ENCODE measurements around the gene GUCA1A. TPM values are rescaled to one million over a fixed set of nuclear protein-coding genes. Genes with fewer than 3 reads are reported as not detected.

Gene GUCA1A
- not detected for total RNA-seq
- long read RNA-seq, result 0 reads

DNA sequence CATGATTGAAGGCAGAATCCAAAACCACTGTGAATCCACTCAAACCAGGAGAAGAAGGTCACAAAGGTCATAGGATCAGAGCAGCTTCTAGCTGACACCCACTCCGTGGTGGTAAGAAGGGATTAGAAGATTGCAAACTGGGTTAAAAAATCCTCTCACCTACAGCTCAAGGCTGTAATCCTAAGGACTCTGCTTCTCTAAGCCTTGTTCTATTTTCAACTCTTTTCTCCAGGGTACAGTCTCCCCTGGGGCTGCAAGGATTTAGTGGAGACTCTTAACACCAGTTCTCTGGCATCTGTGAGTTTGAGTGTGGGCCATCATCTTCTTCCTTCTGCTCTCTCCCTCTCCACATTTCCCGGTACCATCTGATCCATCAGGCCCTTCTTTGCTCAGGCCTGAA lies at the start of gene GUCA1A:
Gene GUCA1A (plus strand): TSS at position 264 of the 400 bp plus-strand sequence. CDS start 250 bp downstream, outside the sequence.
- intact Hi-C loops (cut with DNase I), result no loop called here
- no peak for ATAC-seq (ENCODE audit: poor library complexity)
- DNase-seq, result no peak

DNA sequence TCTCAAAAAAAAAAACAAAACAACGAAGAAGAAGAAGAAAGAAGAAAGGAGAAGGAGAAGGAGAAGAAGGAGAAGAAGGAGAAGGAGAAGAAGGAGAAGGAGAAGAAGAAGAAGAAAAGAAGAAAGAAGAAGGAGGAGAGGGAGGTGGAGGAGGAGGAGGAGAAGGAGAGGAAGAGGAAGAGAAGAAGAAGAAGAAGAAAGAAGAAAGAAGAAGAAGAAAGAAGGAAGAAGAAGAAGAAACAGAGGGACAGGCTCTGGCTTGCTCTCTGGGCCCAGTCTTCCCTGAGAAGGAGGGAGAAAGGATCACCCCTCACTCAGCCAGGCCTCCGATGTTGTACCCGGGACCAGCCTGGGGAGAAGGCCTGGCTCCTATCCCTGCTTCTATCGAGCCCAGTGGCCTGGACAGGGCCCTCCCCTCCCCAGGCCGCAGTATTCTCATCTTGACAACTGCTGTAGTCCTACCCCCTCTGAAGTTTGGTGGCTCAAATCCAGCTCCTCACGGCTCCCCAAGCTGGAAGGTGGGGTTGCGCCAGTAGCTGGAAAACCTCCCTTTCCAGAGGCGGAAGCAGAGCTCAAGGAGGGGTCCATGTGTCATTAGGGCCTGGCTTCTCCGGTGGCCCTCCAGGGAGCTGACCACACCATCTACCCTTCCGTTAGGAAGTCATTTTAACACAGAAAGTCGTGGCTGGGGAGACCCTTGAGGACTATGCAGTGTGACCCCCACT lies 49.6 kb upstream of the GUCA1A start:
- DNase-seq (peak; percentile 42), ATAC-seq (ENCODE audit: poor library complexity) (peak; percentile 33)
- intact Hi-C loops (cut with DNase I), result no loop called here

DNA sequence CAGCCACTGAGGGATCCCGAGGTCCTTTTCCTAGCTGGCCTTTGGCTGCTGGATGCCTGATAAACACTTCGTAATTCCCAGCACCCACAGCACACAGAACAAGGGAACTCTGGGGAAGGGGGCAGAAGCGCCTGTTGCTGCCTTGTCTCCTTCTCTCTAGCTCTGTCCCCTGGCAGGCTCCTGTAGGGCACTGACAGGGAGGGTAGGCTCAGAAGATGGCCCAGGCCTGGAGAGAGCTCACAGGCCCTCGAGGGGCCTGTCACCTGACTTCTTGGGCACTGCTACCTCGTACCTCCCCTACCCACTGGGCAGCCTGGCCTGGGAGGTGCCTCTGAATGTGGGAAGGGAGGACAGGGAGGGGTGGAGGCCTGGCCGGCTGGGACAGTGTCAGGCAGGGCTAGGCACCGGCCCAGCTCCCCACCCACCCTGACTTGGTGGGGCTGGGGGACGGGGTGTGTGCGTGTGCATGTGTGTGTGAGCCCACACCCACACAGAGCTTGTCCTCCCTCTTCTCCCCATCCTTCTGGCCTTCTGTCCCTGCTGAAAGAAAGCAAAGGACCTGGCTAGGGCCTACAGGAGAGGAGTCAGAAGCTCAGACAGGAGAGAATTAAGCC lies 48.8 kb upstream of the GUCA1A start:
- no peak for DNase-seq
- ATAC-seq (ENCODE audit: poor library complexity), result peak; percentile 16

DNA sequence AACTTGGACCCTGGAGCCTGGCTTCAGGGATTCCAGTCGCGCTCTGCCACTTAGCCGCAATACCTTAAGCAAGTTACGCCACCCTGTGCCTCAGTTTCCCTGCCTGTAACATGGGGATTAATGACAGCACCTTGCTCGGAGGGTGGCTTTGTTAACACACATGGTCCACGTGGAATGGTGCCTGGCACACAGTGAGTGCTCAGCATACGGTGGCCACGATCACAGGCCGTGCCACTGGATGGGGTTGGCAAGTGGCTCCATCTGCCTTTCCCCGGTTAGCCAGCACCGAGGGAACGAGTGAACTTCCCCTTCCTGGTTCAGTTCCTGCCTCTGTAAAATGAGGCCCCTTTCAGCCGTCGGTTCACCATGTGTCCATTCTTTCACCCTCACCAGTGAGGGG lies 47.9 kb upstream of the GUCA1A start:
- DNase-seq (peak; percentile 41), ATAC-seq (ENCODE audit: poor library complexity) (no peak)
- intact Hi-C loops (cut with DNase I), result no loop called here

More for the DNA sequence above, 48.8 kb upstream of the GUCA1A start:
- intact Hi-C loops (cut with DNase I), result no loop called here

DNA sequence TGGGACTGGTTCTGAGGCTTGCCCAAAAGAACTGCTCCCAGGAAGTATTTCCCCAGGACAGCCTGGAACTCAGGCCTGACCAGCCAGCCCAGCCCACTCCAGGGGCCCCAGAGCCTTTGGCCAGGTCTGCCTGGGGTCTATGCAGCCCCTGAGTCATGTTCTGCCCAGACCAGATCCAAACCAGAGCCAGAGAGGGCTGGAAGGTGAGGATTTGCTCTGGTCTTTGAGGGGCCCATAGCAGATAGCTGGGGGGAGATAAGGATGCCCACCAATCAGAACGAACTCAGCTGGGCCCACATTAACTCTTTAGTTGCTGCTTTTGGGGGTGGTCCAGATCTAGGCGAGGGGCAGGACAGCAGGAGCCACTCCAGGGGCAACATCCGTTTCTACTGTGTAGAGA lies 47.5 kb upstream of the GUCA1A start:
- DNase-seq (peak; percentile 6), ATAC-seq (ENCODE audit: poor library complexity) (no peak)
- intact Hi-C loops (cut with DNase I), result no loop called here

DNA sequence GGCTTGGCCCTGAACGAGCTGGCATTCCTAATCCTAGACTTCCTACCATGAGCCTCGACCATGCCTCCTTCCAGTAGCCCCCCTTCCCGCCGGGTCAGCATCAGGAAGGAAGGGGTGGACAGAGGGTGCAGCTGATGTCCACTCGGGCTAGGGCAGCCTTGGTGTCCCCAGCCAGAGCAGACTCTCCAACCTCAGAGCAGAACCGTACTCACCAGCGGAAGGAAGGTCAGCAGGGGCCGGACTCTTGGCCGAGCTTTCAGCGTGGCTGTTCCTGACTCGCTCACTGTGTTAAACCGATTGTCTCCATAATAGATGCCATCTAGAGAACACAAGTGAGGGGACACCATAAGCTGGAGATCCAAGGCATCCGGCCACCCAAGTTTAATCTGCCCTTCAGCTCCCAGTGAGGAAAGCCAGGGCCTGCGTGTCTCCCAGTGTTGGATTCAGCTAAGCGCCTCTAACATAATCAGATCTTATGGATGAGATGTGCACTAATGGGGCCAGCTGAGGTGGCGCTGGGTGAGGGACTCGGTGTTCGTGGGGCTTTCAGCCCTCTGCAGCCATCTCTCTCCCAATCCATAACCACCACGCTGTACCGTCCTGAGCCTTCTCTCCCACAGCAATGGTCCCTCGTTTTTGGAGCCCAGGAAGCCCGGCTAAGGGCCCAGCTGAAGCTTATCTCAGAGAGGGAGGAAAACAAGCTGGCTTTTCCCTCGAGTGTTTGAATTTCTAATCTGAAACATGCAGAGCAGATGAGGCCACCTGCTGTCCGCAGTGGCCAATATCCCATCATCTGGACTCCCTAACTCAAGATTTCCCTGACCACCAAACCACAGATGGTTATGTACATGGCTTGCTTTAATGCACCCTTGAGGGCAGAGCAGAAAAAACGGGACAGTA lies 44.5 kb upstream of the GUCA1A start:
- intact Hi-C loops (cut with DNase I), result no loop called here
- ATAC-seq (ENCODE audit: poor library complexity), result peak; percentile 65
- DNase-seq, result peak; percentile 49

DNA sequence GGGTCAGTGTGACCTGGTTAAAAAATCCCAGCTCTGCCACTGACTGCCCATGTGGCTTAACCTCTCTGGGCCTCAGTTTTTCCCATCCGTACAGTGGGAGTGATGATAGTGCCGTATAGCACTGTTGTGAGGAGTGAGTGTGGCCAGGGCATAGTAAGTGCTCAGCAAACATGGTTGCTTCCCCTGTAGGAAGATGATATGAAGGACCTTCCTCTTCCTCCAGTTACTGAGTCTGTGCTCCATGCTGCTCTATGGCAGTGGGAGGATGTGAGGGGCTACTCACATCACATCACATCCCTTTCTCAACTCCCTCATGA lies 43.8 kb upstream of the GUCA1A start:
- ATAC-seq (ENCODE audit: poor library complexity) (peak; percentile 16), DNase-seq (no peak)
- intact Hi-C loops (cut with DNase I), result no loop called here

DNA sequence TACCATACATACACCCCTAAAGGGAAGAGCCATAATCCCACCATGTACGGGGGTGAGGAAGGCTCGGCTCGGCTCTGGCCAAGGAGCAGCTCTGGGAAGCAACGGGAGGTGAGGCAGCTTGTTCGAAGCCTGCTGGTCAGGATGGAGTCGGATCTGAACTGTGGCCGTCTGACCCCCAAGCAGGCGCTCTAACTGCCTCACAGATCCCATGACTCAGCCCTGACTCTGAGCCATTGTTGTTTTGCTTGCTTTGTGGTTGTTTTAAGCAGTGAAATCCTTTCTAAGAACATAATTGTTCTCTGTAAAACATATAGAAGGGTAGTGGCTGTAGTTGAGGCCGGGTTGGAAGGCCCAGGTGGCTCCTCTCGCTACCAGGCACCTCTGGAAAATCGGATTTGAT lies 41.6 kb upstream of the GUCA1A start:
- ATAC-seq (ENCODE audit: poor library complexity), result no peak
- intact Hi-C loops (cut with DNase I), result no loop called here
- peak; percentile 13 for DNase-seq

DNA sequence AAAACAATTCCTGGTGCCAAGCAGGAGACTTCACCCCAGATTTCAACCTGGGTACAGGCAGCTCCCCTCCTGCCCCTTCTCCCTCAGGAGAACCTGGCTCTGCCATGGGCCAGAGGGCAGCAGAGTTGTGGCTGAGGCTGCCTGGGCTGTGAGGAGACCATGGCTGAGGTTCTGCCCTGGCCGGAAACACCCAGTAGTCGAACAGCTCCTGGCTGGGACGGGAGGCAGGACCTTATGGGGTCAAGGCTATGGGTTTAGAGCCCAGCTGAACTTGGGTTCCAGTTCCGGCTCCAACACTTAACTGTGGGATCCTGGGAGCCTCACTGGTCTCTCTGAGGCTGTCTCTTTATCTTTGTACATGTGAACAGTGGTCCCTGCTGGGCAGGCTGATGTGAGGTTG lies 39.2 kb upstream of the GUCA1A start:
- intact Hi-C loops (cut with DNase I), result no loop called here
- DNase-seq, result no peak
- no peak for ATAC-seq (ENCODE audit: poor library complexity)

DNA sequence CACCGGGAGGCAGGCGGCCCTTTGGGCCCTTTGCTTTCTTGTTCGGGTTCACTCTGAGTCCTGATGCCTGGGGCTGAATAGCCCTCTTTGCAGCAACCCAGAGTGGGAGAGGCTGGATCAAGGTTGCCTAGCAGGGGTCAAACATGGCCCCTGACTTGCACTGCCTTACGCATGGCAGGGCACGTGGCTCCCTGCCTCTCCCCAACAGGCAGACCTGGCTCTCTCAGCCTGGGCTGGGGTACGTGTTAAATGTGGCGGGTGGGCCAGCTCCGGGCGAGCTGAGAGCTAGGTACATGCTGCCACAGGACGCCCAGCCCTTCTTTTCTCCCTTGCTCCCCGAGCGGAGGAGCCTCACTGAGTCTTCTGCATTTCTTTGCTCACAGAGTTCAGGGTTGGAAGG lies 38.0 kb upstream of the GUCA1A start:
- ATAC-seq (ENCODE audit: poor library complexity) (no peak), DNase-seq (no peak)
- intact Hi-C loops (cut with DNase I), result no loop called here

DNA sequence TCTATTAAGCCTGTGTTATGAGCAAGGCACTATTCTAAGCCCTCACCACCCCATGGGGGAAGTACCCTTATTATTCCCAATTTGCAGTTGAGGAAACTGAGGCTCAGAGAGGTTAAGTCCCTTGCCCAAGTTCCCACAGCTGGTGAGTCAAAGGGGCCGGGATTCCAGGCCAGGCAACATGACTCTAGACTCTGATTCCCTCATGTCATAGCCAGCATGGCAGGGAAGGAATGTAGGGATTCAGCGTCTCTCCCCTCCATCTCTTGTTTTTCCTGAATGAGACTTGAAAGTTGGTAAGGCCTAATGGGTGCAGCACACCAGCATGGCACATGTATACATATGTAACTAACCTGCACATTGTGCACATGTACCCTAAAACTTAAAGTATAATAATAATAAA lies 37.4 kb upstream of the GUCA1A start:
- ATAC-seq (ENCODE audit: poor library complexity) (no peak), DNase-seq (no peak)
- intact Hi-C loops (cut with DNase I), result no loop called here

DNA sequence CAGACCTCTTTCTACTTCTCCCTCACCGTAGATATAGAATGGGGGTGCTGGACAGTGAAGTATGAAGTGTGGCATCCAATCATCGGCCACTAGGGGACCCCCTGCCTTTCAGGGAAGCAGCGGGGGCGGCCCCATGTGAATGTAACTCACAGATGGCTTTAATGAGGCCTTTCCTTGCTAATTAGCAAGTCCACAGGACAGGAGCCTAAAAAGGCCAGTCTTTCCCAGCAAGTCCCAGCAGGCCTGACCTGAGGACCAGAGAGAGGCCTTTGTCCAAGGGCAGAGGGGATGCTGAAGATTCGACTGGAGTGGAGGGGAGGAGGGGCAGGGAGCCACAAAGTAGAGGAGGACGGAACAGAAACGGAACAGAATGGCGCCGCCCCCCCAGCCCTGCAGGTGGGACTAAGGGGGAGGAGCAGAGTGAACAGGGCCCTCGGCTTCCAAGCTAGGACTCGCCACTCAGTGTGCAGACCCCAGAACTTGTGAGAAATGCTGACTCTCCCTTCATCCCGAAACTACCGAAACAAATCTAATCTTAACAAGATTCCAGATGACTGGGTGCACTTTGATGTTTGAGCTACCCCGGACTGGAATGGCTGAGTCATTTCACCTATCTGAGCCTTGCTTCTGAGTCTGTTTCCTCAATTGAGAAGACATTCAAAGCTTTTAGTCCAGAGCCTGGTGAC lies 36.5 kb upstream of the GUCA1A start:
- no peak for ATAC-seq (ENCODE audit: poor library complexity)
- intact Hi-C loops (cut with DNase I), result no loop called here
- no peak for DNase-seq

DNA sequence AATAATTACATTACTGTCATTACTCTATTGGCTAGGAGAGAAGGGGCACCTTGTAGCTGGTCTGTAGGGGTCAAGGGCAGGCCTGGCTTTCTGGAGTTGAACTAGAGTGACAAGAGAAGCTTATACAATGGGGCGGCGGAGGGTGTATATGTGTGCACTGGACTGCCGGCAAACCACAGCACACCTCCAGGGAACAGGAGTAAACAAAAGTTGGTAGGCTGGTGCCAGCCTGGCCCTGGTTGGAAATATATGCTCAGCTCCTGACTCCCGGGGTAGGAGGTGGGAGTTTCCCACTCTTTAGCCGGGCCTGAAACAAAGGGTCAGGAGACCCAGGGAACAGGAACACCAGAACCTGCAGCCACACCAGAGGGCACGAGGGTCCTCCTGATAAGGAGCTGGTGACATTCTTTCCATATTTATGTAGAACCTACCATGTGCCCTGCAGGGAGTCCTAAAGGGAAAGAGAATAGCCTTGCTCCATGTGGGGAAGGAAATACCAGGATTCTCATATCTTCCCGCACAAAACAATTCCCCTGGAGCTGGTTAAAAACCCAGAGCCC lies 35.9 kb upstream of the GUCA1A start:
- ATAC-seq (ENCODE audit: poor library complexity) (no peak), DNase-seq (no peak)
- intact Hi-C loops (cut with DNase I), result no loop called here

DNA sequence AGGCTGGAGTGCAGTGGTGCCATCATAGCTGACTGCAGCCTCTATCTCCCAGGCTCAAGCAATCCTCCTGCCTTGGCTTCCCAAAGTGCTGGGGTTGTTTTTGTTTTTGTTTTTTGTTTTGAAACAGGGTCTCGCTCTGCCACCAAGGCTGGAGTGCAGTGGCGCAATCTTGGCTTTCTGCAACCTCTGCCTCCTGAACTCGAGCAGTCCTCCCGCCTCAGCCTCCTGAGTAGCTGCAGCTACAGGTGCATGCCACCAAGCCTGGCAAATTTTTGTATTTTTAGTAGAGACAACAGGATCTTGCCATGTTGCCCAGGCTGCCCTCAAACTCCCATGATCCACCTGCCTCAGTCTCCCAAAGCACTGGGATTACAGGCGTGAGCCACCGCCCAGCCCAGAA lies 35.0 kb upstream of the GUCA1A start:
- ATAC-seq (ENCODE audit: poor library complexity), result no peak
- no peak for DNase-seq
- intact Hi-C loops (cut with DNase I), result no loop called here

DNA sequence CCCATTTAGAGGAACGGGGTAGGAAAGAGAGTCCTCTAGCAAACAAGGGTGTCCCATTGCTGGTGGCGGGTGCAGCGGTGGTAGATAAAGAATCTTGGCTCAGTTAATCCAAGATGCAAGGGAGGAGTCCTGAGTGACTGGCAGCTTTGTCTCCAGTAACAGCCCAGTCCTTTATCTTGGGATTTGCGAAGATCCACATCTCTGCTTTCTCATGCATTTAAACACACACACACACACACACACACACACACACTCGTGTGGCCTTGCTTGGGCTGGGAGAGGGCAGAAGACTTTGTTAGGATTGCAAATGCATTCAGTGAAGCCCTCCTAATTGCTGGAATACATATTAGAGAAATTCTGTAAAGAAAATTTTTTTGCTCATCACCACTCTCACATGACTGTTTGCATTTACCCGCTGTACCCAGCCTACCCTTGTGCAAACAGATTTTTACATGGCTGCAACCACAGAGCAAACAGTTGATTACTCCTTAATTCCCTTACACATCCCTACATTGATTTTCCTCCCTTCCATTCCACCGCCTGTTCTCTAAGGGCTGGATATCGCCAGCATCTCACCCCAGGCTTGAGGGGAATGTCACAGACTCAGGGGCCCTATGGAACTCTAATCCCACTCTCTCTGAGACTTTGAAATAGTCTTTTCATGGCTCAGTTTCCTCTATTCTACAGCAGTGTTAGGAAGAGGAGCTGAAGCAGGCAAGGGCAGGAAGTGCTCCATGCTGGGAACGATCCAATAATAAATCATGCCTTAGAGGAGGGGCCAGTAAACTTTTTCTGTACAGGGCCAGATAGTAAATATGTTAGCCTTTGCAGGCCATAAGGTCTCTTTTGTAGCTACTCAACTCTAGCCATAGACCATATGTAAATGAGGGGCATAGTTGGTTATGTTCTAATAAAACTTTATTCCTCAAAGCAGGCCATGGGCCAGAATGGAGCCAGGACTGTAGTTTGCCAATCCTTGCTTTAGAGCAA lies 34.2 kb upstream of the GUCA1A start:
- ATAC-seq (ENCODE audit: poor library complexity) (no peak), DNase-seq (no peak)
- intact Hi-C loops (cut with DNase I), result no loop called here

DNA sequence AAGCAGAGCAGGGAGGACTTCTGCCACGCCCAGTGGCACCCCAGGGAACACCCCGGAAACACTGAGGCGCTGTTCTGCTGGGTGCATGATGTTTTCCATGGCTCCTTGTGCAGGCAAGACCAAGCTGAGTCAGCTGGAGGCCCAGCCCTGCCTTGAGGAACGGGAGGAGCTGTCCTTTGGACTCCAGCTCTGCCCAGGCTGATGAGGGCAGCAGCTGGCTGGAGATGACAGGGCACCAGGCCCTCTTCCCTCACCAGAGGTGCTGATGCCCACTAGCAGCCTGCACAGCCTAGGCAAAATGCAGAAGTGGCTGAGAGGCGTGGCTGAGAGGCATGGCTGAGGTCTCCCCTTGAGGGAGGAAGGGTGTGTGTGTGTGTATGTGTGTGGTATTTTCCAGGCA lies 33.1 kb upstream of the GUCA1A start:
- intact Hi-C loops (cut with DNase I), result no loop called here
- DNase-seq (peak; percentile 65), ATAC-seq (ENCODE audit: poor library complexity) (peak; percentile 16)

DNA sequence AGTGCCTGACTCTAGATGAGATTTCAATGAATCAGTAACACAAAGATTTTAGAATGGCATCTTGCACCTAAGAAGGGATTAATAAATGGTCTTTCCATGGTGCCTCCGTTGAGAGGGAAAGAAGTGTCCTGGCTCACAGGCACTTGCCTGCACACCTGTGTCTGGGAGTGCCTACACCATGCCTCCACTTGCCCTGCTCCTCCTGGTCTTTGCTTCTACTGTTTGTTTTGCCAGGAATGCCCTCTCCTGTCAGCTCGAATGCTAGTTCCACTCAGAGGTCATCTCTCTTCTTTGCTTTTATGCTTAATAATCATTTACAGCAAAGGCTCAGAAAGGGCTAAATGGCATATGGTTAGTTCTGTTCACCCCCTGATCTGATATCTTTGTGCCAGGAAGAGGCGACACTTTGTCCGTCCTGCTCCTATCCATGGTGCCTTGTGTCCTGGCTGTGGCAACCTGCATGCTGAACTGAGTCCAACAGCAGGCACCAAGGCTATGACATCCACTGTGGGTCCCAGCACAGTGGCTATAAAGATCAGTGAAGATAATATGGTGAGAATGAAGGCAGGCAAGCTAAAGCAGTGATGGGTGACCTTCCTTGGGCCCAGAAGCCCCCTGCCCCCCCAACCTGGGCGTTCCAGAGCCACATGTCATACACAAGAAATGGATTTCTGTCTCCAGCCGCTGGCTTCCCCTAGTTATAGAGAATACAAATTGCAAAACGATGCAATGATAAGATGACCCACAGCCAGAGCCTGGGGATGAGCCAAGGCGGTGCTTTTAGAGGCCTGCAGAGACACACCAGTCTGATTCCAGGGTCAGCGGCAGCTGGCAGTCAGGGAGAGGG lies 32.2 kb upstream of the GUCA1A start:
- no peak for ATAC-seq (ENCODE audit: poor library complexity)
- intact Hi-C loops (cut with DNase I), result no loop called here
- DNase-seq, result peak; percentile 54

Measured in Right ventricle myocardium superior (tissue), 1 donor.